ENCODE data around the gene KCNQ1. TPM values are rescaled to one million over a fixed set of nuclear protein-coding genes. Genes with fewer than 3 reads are reported as not detected.

Gene KCNQ1
- total and polyA plus RNA-seq, 2 experiments from 2014 or later = 0.45 to 0.87 TPM

GRCh38 chr11:2574043-2574552 is 129.3 kb downstream of the KCNQ1 start:
- DNase-seq (ENCODE audit: low spot score) (no peak), ATAC-seq (no peak)
- Histone ChIP-seq H3K4me1 (ENCODE audit: insufficient read depth) (no peaks in the 10 kb centered on the region), H3K36me3 (ENCODE audit: insufficient read depth) (no peaks in the 10 kb centered on the region), H3K9me2 (ENCODE audit: insufficient read depth) (no peaks in the 10 kb centered on the region), H3K27ac (ENCODE audit: low read depth) (no peak overlapping the region), H2AFZ (no peak overlapping the region), H4K20me1 (replicated peaks; ENCODE audit: insufficient read depth) (no peaks in the 10 kb centered on the region), H3F3A (replicated peaks; ENCODE audit: low read depth) (no peaks in the 10 kb centered on the region), H3K79me2 (replicated peaks; ENCODE audit: insufficient read depth) (no peaks in the 10 kb centered on the region), H3K4me2 (no peak overlapping the region), H3K4me3 (no peak overlapping the region), H3K27me3 (ENCODE audit: insufficient read depth) (peaks cover 4% of the 10 kb centered on the region; the same call in 1 of the 2 replicates)
- no peaks in the 10 kb centered on the region for H3K9me3 Mint-ChIP-seq
- H3K4me3 Mint-ChIP-seq = no peak overlapping the region
- peaks cover 32% of the 10 kb centered on the region for H3K27me3 Mint-ChIP-seq (ENCODE audit: insufficient read depth, low read depth, poor library complexity)
- no peak for TF ChIP-seq EZH2phosphoT487 (IDR thresholded peaks at IDR 0.05; ENCODE audit: unreplicated experiment)
- TF ChIP-seq ZNF331 (CRISPR knock-in tag; IDR thresholded peaks at IDR 0.05; ENCODE audit: low read depth) = no peak
- TF ChIP-seq CREB1 (CRISPR knock-in tag; IDR thresholded peaks at IDR 0.05; ENCODE audit: low read depth) = no peak
- TF ChIP-seq STAT1 (IDR thresholded peaks at IDR 0.05; ENCODE audit: unreplicated experiment) = no peak
- no peak for TF ChIP-seq POLR2AphosphoS5 (IDR thresholded peaks at IDR 0.05; ENCODE audit: low read depth)
- no peak for TF ChIP-seq REST (IDR thresholded peaks at IDR 0.05; ENCODE audit: unreplicated experiment)
- no peak for TF ChIP-seq JUNB (IDR thresholded peaks at IDR 0.05; ENCODE audit: unreplicated experiment)
- TF ChIP-seq ZNF114 (CRISPR knock-in tag; IDR thresholded peaks at IDR 0.05) = no peak
- TF ChIP-seq ETS1 (IDR thresholded peaks at IDR 0.05) = no peak
- TF ChIP-seq ZNF462 (CRISPR knock-in tag; IDR thresholded peaks at IDR 0.05) = no peak
- TF ChIP-seq NANOG (IDR thresholded peaks at IDR 0.05; ENCODE audit: borderline replicate concordance) = no peak
- H3K4me1 Mint-ChIP-seq = peaks cover 4% of the 10 kb centered on the region; the same call in 2 of the 3 replicates
- no peak overlapping the region for H3K27ac Mint-ChIP-seq
- no peaks in the 10 kb centered on the region for H3K36me3 Mint-ChIP-seq (ENCODE audit: low read depth)

Measured in GM23338 (cell line).